NK-92 (cell line): ENCODE results near the gene SPTBN4.
"Not testable (repeated sequence)": the region's sequence is repeated elsewhere in the genome, so short reads cannot be mapped to it uniquely, and the experiment has no call there.

Experiments used
- DNase-seq: peaks from one replicate; lab custom pipeline; 2025; ENCODE audit not compliant: unreplicated experiment; lab: John Stamatoyannopoulos, UW

Gene SPTBN4

DNA sequence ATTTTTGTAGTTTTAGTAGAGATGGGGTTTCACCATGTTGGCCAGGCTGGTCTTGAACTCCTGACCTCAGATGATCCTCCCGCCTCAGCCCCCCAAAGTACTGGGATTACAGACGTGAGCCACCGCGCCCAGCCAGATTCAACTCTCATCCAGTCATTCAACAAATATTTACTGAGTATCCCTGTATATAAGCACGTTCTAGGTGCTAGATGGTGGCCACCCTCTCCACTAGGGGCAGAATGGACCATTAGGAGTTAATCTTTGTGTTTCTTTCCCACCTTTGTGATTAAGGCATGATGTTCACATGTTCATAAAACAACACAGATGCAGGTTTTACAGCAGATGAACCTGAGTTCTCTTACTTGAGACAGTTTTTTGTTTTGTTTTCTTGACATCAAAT lies 117.2 kb downstream of the SPTBN4 start:
- DNase-seq: no peak

DNA sequence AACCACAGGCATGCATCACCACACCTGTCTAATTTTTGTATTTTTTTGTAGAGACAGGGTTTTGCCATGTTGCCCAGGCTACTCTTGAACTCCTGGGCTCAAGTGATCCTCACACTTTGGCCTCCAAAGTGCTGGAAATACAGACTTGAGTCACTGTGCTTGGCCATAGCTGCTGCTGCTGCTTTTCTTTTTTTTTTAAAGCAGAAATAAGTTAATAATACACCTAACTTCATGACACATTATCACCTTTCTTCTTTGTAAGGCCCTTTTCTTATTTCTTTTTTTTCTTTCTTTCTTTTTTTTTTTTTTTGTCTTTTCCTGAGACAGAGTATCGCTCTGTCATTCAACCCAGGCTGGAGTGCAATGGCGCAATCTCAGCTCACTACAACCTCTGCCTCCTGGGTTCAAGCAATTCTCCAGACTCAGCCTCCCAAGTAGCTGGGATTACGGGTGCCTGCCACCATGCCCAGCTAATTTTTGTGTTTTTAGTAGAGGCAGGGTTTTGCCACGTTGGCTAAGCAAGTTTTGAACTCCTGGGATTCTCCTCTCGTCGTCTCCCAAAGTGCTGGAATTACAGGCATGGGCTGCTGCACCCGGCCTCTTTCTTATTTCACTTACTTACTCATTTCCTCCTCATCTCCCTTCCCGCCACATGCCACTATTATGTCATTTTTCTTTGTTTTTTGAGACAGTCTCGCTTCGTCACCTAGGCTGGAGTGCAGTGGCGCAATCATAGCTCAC lies 118.6 kb downstream of the SPTBN4 start:
- no peak for DNase-seq

- no peak for DNase-seq
Measured at GRCh38 chr19:40585982-40586422, 119.2 kb downstream of the SPTBN4 start.

GRCh38 chr19:40586611-40587010 lies 119.8 kb downstream of the SPTBN4 start:
- no peak for DNase-seq

DNA sequence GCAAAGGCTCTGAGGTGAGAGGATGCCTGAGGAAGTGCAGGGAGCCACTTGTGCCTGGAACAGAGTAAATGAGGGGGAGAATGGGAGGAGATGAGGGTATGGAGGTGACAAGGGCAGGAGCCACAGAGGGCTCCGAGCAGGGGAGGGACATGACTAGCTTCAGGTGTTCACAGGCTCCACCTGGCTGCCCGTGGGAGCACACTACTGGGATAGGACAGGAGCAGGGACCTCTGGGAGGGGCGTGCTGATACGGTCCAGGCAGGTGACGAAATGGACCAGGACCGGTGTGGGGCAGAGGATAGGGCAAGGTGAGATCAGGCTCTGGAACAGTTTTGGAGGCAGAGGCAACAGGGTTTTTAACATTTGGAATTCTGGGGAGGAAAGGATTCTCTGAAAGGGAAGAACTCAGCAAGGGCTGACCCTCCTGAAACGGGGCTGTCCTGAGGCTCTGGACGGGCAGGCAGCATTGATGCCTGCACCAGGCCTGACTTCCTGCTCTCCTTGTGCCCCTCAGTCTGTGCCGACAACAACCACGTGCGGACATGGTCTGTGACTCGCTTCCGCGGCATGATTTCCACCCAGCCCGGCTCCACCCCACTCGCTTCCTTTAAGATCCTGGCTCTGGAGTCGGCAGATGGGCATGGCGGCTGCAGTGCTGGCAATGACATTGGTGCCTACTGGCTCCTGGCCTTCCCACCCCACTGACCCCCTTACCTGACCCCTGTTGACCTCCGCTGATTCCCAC lies 121.5 kb downstream of the SPTBN4 start:
- no peak for DNase-seq

- no peak for DNase-seq
Measured at GRCh38 chr19:40588926-40589569, 122.2 kb downstream of the SPTBN4 start.

DNA sequence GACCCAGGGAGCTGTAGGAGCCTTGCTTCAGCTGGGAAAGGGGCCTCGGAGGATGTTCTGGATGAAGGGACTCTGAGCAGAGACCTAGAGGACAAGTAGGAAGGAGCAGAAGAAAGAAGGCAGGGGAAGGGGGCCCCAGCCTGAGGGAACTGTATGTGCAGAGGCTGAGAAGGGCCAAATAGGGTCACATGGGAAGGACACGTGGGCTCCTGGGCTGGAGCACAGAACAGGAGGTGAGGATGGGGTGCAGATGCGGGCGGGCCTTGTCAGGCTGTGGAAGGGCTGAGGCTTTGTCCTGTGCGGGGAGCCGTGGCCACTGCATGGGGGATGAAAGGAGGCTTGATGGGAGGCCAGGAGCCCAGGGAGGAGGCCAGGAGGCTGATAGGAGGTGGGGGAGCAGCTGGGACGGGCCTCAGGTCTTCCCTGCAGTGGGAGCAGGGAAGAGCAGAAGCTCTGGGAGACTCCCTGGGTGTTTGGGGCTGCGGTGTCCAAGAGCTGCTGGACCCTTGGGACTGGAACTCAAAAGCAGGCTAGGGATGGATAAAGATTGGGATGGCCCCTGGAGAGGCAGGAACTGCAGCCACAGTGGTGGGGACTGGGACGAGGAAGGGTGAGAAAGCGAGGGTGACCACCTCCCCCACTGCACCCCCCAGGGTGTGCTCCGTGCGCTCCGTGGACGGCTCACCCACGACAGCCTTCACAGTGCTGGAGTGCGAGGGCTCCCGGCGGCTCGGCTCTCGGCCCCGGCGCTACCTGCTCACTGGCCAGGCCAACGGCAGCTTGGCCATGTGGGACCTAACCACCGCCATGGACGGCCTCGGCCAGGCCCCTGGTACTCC lies 123.0 kb downstream of the SPTBN4 start:
- DNase-seq: no peak

GRCh38 chr19:40590464-40591265 lies 123.9 kb downstream of the SPTBN4 start:
- no peak for DNase-seq

GRCh38 chr19:40591724-40592123 lies 124.9 kb downstream of the SPTBN4 start:
- not testable (repeated sequence) for DNase-seq

GRCh38 chr19:40592170-40592569 lies 125.4 kb downstream of the SPTBN4 start:
- no peak for DNase-seq

DNA sequence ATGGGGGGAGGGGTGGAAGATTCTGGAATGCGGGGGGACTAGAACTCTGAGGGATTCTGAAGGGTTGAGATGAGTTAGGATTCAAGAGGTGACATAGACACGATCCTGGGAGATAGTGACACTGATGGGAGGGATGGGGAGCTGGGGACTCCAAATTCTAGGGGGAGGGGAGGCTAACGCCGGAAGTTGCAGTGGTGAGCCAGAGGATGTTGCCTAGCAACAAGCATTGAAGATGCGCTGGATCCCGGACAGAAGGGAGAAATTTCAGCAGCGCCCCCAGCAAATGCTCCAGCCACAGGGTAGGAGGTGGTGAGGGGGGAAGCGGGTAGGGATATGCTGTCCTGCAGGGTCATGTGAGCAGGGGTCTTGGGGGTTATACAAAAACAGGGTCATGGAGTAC lies 127.5 kb downstream of the SPTBN4 start:
- DNase-seq: no peak

- no peak for DNase-seq
Measured at GRCh38 chr19:40594657-40595091, 127.9 kb downstream of the SPTBN4 start.

GRCh38 chr19:40596608-40597328 lies 130.0 kb downstream of the SPTBN4 start:
- DNase-seq: no peak

DNA sequence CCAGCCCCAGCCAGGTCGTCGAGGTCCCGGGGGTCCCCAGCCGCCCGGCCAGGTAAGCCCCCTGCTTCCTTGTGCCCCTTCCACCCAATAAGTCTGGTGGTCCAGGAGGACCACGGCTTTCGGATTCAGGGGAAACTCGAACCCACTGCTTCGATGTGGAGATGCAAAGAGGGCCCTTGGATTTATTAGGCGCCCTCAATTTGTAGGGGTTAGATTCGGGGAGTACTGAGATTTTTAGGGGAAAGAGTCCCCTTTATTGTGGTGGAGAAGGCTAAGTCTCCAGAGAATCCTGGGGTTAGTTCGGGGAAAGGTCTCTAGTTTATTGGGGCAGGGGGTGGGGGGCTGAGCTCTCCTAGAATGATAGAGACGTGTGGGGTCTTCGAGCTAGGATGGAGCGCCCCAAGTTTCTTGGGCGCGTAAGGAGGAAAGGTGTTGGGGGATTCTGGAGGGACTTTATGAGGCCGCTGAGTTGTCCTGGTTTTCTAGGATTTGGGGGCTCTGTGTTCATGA lies 130.6 kb downstream of the SPTBN4 start:
- DNase-seq: no peak

DNA sequence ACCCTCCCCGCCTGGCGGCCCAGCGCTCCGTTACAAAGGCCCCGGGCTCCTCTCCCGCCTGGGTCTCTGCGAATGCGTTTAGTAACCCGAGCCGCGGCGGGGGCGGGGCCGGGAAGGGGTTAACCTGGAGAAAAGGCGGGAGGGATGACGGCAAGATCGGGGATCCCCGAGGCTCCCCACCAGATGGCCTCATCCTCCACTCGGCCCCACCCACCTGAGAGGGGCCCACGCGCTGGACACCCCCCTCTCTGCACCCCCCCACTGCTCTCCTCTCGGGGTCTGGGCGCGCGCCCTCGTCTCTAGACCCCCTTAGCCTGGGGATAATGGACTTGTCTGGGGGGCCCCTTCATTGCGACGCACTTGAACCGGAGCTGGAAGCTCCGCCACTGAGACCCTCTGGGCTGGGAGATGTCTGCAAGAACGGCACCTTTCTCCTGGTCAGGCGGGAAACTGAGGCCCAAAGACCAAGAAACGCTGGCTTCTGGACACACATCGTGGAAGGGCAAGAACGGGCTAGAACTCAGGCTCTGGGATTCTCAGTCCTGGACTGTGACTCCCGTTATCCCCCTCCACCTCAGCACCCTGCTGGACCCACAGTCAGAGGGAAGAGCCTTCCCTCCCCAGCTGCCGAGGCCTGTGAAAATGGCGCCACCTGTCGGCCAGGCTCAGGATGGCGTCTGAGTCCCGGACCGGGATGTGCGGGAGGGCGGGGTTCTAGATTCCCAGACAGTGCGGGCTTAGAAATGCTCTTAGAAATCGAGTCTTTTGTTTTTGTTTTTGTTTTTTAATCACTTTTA lies 131.5 kb downstream of the SPTBN4 start:
- DNase-seq: no peak

DNA sequence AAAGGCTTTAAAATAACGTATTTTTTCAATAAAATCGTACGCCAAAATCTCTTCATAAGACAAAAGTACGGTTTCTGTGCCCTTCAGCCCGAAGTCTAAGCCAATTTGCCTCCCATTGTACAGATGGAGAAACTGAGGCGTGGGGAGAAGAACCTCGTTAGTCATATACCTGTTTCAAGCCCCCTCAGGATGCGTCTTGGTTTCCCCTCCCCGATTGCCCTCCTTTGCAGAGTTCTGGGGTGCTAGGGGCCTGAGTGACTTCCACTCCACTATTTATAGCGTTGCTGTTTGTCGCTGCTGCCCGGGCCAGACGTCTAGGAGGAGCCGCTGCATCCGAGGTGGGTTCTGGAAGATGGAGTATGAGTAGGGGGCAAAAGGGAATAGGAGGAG lies 132.1 kb downstream of the SPTBN4 start:
- no peak for DNase-seq

- DNase-seq: no peak
Measured at GRCh38 chr19:40599331-40599901, 132.6 kb downstream of the SPTBN4 start.

GRCh38 chr19:40599902-40600569 lies 133.2 kb downstream of the SPTBN4 start:
- no peak for DNase-seq
